GM23338 (cell line): ENCODE measurements around the gene GAK. TPM values are rescaled to one million over a fixed set of nuclear protein-coding genes. Genes with fewer than 3 reads are reported as not detected.

ENCODE experiments used
- ATAC-seq: fragments of 200-7000 bp; cut with Tn5 transposase; 3 replicates; pipeline ENCODE4 v1.9.1; 2020
- DNase-seq: peaks from one replicate; pipeline ENCODE4 v3.0.0-alpha.2; 2015; ENCODE audit warnings: low spot score
- H2AFZ ChIP-seq: fragments of 200-600 bp; sonication (generic); 2 replicates; pipeline ENCODE4 v1.8.0; 2016; ENCODE audit warnings: antibody characterized with exemption, mild to moderate bottlenecking, moderate library complexity
- H3F3A ChIP-seq: fragments of 200-600 bp; sonication (generic); replicated peaks from 2 replicates; pipeline ENCODE4 v1.8.0; 2017; ENCODE audit warnings: antibody characterized with exemption, mixed run types, low read depth
- H3K27ac ChIP-seq: fragments of 200-600 bp; sonication (generic); 2 replicates; pipeline ENCODE4 v1.6.1; 2016; ENCODE audit warnings: low read depth
- H3K27me3 ChIP-seq: fragments of 200-600 bp; sonication (generic); 2 replicates; pipeline ENCODE4 v1.8.0; 2016; ENCODE audit warnings: mild to moderate bottlenecking, mixed run types, moderate library complexity; ENCODE audit not compliant: insufficient read depth
- H3K36me3 ChIP-seq: fragments of 200-600 bp; sonication (generic); 2 replicates; pipeline ENCODE4 v1.8.0; 2016; ENCODE audit warnings: mild to moderate bottlenecking; ENCODE audit not compliant: insufficient read depth
- H3K4me1 ChIP-seq: fragments of 200-600 bp; sonication (generic); 2 replicates; pipeline ENCODE4 v1.8.0; 2016; ENCODE audit warnings: mild to moderate bottlenecking, moderate library complexity; ENCODE audit not compliant: insufficient read depth
- H3K4me2 ChIP-seq: fragments of 200-600 bp; sonication (generic); 2 replicates; pipeline ENCODE4 v1.7.1; 2017; ENCODE audit warnings: mixed run types
- H3K4me3 ChIP-seq: fragments of 200-600 bp; sonication (generic); 2 replicates; pipeline ENCODE4 v1.6.1; 2016; ENCODE audit warnings: mixed run types
- H3K79me2 ChIP-seq: fragments of 200-600 bp; sonication (generic); replicated peaks from 2 replicates; pipeline ENCODE4 v1.8.0; 2017; ENCODE audit warnings: mild to moderate bottlenecking; ENCODE audit not compliant: insufficient read depth
- H3K9me2 ChIP-seq: fragments of 200-600 bp; sonication (generic); 2 replicates; pipeline ENCODE4 v1.8.0; 2017; ENCODE audit not compliant: insufficient read depth
- H4K20me1 ChIP-seq: fragments of 200-600 bp; sonication (generic); replicated peaks from 2 replicates; pipeline ENCODE4 v1.8.0; 2017; ENCODE audit warnings: mild to moderate bottlenecking; ENCODE audit not compliant: insufficient read depth
- H3K27ac Mint-ChIP-seq: 2 replicates; pipeline ENCODE4 v1.8.0; 2020; ENCODE audit warnings: inconsistent platforms, mild to moderate bottlenecking, moderate library complexity, mixed read lengths
- H3K27me3 Mint-ChIP-seq: 3 replicates; pipeline ENCODE4 v1.8.0; 2022; ENCODE audit warnings: low read depth, mild to moderate bottlenecking, moderate library complexity, mixed read lengths, inconsistent platforms; ENCODE audit not compliant: insufficient read depth, poor library complexity
- H3K36me3 Mint-ChIP-seq: 3 replicates; pipeline ENCODE4 v1.8.0; 2021; ENCODE audit warnings: low read depth, mild to moderate bottlenecking, inconsistent platforms, moderate library complexity, mixed read lengths
- H3K4me1 Mint-ChIP-seq: 3 replicates; pipeline ENCODE4 v1.8.0; 2020; ENCODE audit warnings: mild to moderate bottlenecking, inconsistent platforms, mixed read lengths
- H3K4me3 Mint-ChIP-seq: 3 replicates; pipeline ENCODE4 v1.8.0; 2021; ENCODE audit warnings: moderate library complexity, mild to moderate bottlenecking, inconsistent platforms, mixed read lengths
- H3K9me3 Mint-ChIP-seq: 3 replicates; pipeline ENCODE4 v1.8.0; 2020; ENCODE audit warnings: moderate library complexity, mild to moderate bottlenecking, inconsistent platforms, mixed read lengths
- CREB1 ChIP-seq: fragments of 250-450 bp; sonication (Bioruptor Pico); IDR thresholded peaks from 2 replicates; pipeline ENCODE4 v1.5.0; 2020; ENCODE audit warnings: low read depth, mild to moderate bottlenecking, moderate library complexity
- EZH2 ChIP-seq: fragments of 200-600 bp; sonication (generic); IDR thresholded peaks from one replicate; pipeline ENCODE4 v1.8.0; 2017; ENCODE audit warnings: antibody characterized with exemption, mild to moderate bottlenecking, low read depth; ENCODE audit not compliant: unreplicated experiment
- EZH2phosphoT487 ChIP-seq: fragments of 200-600 bp; sonication (generic); IDR thresholded peaks from one replicate; pipeline ENCODE4 v1.8.1; 2018; ENCODE audit warnings: antibody characterized with exemption; ENCODE audit not compliant: unreplicated experiment
- JUNB ChIP-seq: IDR thresholded peaks from one replicate; pipeline ENCODE4 v1.6.1; 2016; ENCODE audit warnings: antibody characterized with exemption; ENCODE audit not compliant: unreplicated experiment
- NANOG ChIP-seq: IDR thresholded peaks from 2 replicates; pipeline ENCODE4 v1.6.1; 2016; ENCODE audit warnings: antibody characterized with exemption, borderline replicate concordance
- POLR2AphosphoS5 ChIP-seq: IDR thresholded peaks from 2 replicates; pipeline ENCODE4 v1.6.1; 2016; ENCODE audit warnings: antibody characterized with exemption, low read depth
- ZNF114 ChIP-seq: fragments of 250-450 bp; sonication (Bioruptor Pico); IDR thresholded peaks from 2 replicates; pipeline ENCODE4 v1.5.0; 2020; ENCODE audit warnings: mild to moderate bottlenecking, moderate library complexity
- ZNF331 ChIP-seq: fragments of 250-450 bp; sonication (Bioruptor Pico); IDR thresholded peaks from 2 replicates; pipeline ENCODE4 v1.5.0; 2020; ENCODE audit warnings: low read depth, mild to moderate bottlenecking, moderate library complexity
- polyA plus RNA-seq: library from polyadenylated mRNA; unstranded; fragments of >200 nt; fragmentation: Nextera tagmentation; extraction: Ambion mirVana; gene quantifications from 2 replicates; pipeline ENCODE4 v1.2.1, GENCODE V29; 2016
- total RNA-seq: library from RNA; depleted of rRNA; stranded (reverse); fragments of >200 nt; shearing (Covaris generic); gene quantifications from 2 replicates; pipeline ENCODE4 v1.2.3, GENCODE V29; 2014
- TF ChIP-seq, protein P1 (sequence below): fragments of 250-450 bp; sonication (Bioruptor Pico); IDR thresholded peaks from 2 replicates; pipeline ENCODE4 v1.5.0; 2020; ENCODE audit warnings: mild to moderate bottlenecking, moderate library complexity

Gene GAK
- total and polyA plus RNA-seq, 2 experiments from 2014 or later = 48.5 to 124 TPM

DNA sequence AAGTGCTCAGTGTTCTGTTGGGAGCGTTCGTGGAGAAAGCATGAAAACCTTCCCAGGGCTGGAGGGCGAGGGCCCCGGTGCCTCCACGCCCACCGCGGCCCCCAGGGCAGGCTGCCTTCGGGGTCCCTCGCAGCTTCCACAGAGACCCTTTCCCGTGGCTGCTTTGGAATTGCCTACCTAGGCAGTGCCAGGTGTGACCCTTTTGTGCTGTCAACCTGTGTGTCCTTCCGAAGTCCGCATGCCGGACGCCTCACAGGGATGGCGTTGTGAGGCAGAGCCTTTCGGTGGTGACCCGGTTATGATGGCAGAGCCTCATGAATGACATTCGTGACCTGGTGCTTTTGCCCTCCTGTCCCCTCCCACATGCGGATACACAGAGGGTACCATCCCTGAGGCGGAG, 17.5 kb upstream of the GAK start:
- Histone ChIP-seq H3K4me2 (no peak overlapping the region), H3F3A (no peaks in the 10 kb centered on the region), H3K9me2 (no peaks in the 10 kb centered on the region), H3K27me3 (no peaks in the 10 kb centered on the region), H4K20me1 (no peaks in the 10 kb centered on the region), H3K79me2 (no peaks in the 10 kb centered on the region), H2AFZ (no peak overlapping the region), H3K4me1 (0 out of 2 replicates have a peak, but pooled peaks cover 4% of the 10 kb centered on the region), H3K36me3 (no peaks in the 10 kb centered on the region), H3K27ac (no peak overlapping the region), H3K4me3 (no peak overlapping the region)
- H3K36me3 Mint-ChIP-seq = no peaks in the 10 kb centered on the region; the same call in 2 of the 3 replicates
- ATAC-seq = no peak
- H3K4me1 Mint-ChIP-seq = peaks cover 17% of the 10 kb centered on the region
- no peaks in the 10 kb centered on the region for H3K9me3 Mint-ChIP-seq
- no peak overlapping the region for H3K4me3 Mint-ChIP-seq
- TF ChIP-seq EZH2 = no peak
- no peak for TF ChIP-seq POLR2AphosphoS5
- TF ChIP-seq, protein P1, sequence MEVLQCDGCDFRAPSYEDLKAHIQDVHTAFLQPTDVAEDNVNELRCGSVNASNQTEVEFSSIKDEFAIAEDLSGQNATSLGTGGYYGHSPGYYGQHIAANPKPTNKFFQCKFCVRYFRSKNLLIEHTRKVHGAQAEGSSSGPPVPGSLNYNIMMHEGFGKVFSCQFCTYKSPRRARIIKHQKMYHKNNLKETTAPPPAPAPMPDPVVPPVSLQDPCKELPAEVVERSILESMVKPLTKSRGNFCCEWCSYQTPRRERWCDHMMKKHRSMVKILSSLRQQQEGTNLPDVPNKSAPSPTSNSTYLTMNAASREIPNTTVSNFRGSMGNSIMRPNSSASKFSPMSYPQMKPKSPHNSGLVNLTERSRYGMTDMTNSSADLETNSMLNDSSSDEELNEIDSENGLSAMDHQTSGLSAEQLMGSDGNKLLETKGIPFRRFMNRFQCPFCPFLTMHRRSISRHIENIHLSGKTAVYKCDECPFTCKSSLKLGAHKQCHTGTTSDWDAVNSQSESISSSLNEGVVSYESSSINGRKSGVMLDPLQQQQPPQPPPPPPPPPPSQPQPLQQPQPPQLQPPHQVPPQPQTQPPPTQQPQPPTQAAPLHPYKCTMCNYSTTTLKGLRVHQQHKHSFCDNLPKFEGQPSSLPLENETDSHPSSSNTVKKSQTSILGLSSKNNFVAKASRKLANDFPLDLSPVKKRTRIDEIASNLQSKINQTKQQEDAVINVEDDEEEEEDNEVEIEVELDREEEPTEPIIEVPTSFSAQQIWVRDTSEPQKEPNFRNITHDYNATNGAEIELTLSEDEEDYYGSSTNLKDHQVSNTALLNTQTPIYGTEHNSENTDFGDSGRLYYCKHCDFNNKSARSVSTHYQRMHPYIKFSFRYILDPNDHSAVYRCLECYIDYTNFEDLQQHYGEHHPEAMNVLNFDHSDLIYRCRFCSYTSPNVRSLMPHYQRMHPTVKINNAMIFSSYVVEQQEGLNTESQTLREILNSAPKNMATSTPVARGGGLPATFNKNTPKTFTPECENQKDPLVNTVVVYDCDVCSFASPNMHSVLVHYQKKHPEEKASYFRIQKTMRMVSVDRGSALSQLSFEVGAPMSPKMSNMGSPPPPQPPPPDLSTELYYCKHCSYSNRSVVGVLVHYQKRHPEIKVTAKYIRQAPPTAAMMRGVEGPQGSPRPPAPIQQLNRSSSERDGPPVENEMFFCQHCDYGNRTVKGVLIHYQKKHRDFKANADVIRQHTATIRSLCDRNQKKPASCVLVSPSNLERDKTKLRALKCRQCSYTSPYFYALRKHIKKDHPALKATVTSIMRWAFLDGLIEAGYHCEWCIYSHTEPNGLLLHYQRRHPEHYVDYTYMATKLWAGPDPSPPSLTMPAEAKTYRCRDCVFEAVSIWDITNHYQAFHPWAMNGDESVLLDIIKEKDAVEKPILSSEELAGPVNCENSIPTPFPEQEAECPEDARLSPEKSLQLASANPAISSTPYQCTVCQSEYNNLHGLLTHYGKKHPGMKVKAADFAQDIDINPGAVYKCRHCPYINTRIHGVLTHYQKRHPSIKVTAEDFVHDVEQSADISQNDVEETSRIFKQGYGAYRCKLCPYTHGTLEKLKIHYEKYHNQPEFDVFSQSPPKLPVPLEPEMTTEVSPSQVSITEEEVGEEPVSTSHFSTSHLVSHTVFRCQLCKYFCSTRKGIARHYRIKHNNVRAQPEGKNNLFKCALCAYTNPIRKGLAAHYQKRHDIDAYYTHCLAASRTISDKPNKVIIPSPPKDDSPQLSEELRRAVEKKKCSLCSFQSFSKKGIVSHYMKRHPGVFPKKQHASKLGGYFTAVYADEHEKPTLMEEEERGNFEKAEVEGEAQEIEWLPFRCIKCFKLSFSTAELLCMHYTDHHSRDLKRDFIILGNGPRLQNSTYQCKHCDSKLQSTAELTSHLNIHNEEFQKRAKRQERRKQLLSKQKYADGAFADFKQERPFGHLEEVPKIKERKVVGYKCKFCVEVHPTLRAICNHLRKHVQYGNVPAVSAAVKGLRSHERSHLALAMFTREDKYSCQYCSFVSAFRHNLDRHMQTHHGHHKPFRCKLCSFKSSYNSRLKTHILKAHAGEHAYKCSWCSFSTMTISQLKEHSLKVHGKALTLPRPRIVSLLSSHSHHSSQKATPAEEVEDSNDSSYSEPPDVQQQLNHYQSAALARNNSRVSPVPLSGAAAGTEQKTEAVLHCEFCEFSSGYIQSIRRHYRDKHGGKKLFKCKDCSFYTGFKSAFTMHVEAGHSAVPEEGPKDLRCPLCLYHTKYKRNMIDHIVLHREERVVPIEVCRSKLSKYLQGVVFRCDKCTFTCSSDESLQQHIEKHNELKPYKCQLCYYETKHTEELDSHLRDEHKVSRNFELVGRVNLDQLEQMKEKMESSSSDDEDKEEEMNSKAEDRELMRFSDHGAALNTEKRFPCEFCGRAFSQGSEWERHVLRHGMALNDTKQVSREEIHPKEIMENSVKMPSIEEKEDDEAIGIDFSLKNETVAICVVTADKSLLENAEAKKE (CRISPR knock-in tag) = no peak
- TF ChIP-seq CREB1 (CRISPR knock-in tag) = no peak
- TF ChIP-seq EZH2phosphoT487 = no peak
- TF ChIP-seq NANOG = no peak
- no peak for TF ChIP-seq ZNF114 (CRISPR knock-in tag)
- TF ChIP-seq JUNB = no peak
- no peak for TF ChIP-seq ZNF331 (CRISPR knock-in tag)
- no peak for DNase-seq
- H3K27ac Mint-ChIP-seq = no peak overlapping the region
- H3K27me3 Mint-ChIP-seq = peaks cover 11% of the 10 kb centered on the region
